Subcutaneous abdominal adipose tissue (tissue), 5 donors: ENCODE results near the gene MINAR1.

Source experiments
- H3K27ac ChIP-seq: one replicate; pipeline ENCODE4 v1.7.0; 2013; ENCODE audit warnings: low read depth, mild to moderate bottlenecking, inconsistent platforms, low read length, moderate library complexity
- H3K27me3 ChIP-seq, 5 donors: one replicate each; pipeline ENCODE4 v1.7.0; 2013; ENCODE audit warnings: low read length in 5 of 5, inconsistent platforms in 1 of 5; ENCODE audit not compliant: control insufficient read depth in 5 of 5, insufficient read depth in 4 of 5
- H3K36me3 ChIP-seq, 5 donors: one replicate each; pipeline ENCODE4 v1.7.0; 2013; ENCODE audit warnings: low read length in 5 of 5; ENCODE audit not compliant: control insufficient read depth in 5 of 5, insufficient read depth in 5 of 5
- H3K4me1 ChIP-seq, 5 donors: one replicate each; pipeline ENCODE4 v1.7.0; 2013; ENCODE audit warnings: low read length in 5 of 5, mild to moderate bottlenecking in 3 of 5, moderate library complexity in 1 of 5; ENCODE audit not compliant: control insufficient read depth in 5 of 5, insufficient read depth in 5 of 5
- H3K4me3 ChIP-seq, 5 donors: one replicate each; pipeline ENCODE4 v1.7.0; 2013; ENCODE audit warnings: low read length in 5 of 5, low read depth in 1 of 5
- H3K9ac ChIP-seq, 5 donors: one replicate each; pipeline ENCODE4 v1.7.0; 2013; ENCODE audit warnings: low read length in 5 of 5, mild to moderate bottlenecking in 4 of 5, moderate library complexity in 3 of 5
- H3K9me3 ChIP-seq, 5 donors: one replicate each; pipeline ENCODE4 v1.7.0; 2013; ENCODE audit warnings: low read length in 5 of 5; ENCODE audit not compliant: control insufficient read depth in 5 of 5
- donor health status: healthy.
- donor health status: healthy.
- donor health status: healthy.
- donor health status: healthy.
- donor health status: healthy.

Gene MINAR1

GRCh38 chr15:79481793-79482192 is 49.7 kb downstream of the MINAR1 start:
- no peak overlapping the region for H3K4me3 ChIP-seq
- H3K9me3 ChIP-seq = no peaks in the 10 kb centered on the region
- H3K27ac ChIP-seq = no peak overlapping the region
- no peaks in the 10 kb centered on the region for H3K4me1 ChIP-seq
- no peak overlapping the region for H3K9ac ChIP-seq
- no peaks in the 10 kb centered on the region for H3K27me3 ChIP-seq
- H3K36me3 ChIP-seq = no peaks in the 10 kb centered on the region
